OCI-LY1 (cell line): Measurements from ENCODE around the gene CCDC102A.

Source experiments
- CTCF ChIP-seq: fragments of 200-600 bp; sonication (generic), shearing (Covaris generic); IDR thresholded peaks from 2 replicates; pipeline ENCODE4 v1.5.1; 2017; ENCODE audit warnings: mild to moderate bottlenecking, antibody characterized with exemption, low read length, moderate library complexity, mixed read lengths
- EZH2 ChIP-seq: fragments of 200-600 bp; sonication (generic), shearing (Covaris generic); IDR thresholded peaks from 2 replicates; pipeline ENCODE4 v1.8.0; 2017; ENCODE audit warnings: borderline replicate concordance, mixed run types, mild to moderate bottlenecking, antibody characterized with exemption, low read length, moderate library complexity, mixed read lengths

- TF ChIP-seq CTCF (no peak), EZH2 (no peak)
Observed at GRCh38 chr16:57514371-57514770, 22.0 kb downstream of the CCDC102A start.
